ENCODE results near the gene GSC. TPM values are rescaled to one million over a fixed set of nuclear protein-coding genes. Genes with fewer than 3 reads are reported as not detected.

The GSC gene
- total RNA-seq, 1 experiment from 2014 or later: not detected

DNA sequence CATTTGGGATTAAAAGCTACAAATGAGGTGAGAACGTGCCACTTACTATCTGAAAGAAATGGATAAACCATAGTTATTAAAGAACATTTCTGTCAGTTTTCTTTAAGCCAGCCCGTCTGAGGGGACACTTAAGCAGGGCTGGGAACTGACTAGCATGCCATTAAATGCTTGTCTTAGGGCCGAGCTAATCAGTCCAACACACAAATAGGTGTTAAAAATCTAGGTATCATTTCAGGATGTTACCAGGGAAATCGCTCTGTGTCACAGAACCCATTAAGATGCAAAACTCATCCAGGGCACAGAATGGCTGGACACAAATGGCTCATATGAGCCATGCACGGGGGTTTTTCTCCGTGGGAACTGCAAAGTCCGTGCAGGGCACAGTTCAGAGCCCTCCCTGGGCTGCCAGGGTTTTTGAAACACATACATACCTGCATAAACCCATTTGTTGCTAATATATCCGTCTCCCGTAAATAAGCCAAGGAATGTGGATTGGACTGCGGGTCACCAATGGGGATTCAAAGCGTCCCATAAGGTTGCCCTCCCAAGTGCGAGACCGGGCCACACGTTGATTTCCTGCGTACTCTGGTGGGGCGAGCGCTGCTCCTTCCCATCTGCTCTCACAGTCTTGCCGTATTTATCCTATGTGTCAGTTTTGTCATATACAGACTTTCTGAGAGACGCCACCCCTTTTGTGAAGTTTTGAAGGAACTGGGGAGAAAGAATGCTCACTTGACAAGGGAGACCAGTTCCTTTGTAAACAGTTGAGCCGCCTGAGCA lies 5.4 kb upstream of the GSC start:
- POLR2A ChIA-PET (ENCODE audit: unreplicated experiment): no interaction called here
- ATAC-seq: no peak

DNA sequence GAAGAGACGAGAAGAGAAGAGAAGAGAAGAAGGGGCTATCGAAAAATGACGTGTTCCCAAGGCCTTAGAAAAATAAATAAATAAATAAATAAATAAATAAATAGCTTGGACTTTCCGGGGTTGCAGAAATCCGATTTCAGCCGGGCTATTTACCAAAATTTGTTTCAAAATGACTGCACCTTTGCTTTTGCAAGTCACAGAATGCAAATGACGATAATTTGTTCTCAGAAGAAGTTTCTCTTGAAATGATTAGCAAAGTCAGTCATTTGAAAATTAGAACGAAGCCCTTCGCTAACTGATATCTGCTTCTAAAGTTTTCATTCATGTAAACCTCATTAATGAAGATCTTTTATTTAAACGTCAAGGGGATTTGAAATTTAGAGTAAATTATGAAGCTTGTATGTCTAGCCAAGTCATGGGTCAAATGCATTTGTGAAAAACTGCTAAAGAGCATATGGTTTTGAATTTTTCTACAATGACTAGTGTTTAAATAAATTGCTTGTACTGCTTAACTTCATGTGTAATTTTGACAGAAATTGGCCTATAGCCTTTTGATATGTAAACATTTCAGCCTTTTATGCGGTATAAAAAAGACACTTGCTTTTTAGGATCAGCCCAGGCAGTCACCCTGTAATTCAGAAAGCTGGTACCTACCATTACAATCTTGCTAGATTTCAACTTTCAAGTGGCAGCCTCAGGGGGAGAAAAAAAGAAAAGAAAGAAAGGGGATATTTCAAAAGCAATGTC lies 4.6 kb upstream of the GSC start:
- no TSS peak for BruUV-seq (replicated peaks)
- no peak overlapping the region for H2AFZ ChIP-seq (ENCODE audit: low read length)
- H3K9ac ChIP-seq (ENCODE audit: low read length): no peak overlapping the region
- H3K79me2 ChIP-seq (ENCODE audit: low read length): no peaks in the 10 kb centered on the region
- H3K27ac ChIP-seq (ENCODE audit: low read length): no peak overlapping the region
- H4K20me1 ChIP-seq (ENCODE audit: low read length): no peaks in the 10 kb centered on the region
- ATAC-seq (no peak), DNase-seq (no peak)
- ChIA-PET POLR2A (ENCODE audit: unreplicated experiment) (no interaction called here), CTCF (no interaction called here)
- H3K36me3 ChIP-seq (ENCODE audit: low read depth, low read length): no peaks in the 10 kb centered on the region
- no peak overlapping the region for H3K4me2 ChIP-seq (ENCODE audit: low read length)
- peaks cover 28% of the 10 kb centered on the region; the same call in 1 of the 2 replicates for H3K27me3 ChIP-seq (ENCODE audit: low read length)
- H3K9me2 ChIP-seq (replicated peaks; ENCODE audit: low read length): no peaks in the 10 kb centered on the region
- no peaks in the 10 kb centered on the region for H3K4me1 ChIP-seq (ENCODE audit: insufficient read depth, low read length)
- H3F3A ChIP-seq (ENCODE audit: low read length, unreplicated experiment): no peaks in the 10 kb centered on the region
- no peak overlapping the region for H3K4me3 ChIP-seq (ENCODE audit: low read length)
- TF ChIP-seq, protein P1, sequence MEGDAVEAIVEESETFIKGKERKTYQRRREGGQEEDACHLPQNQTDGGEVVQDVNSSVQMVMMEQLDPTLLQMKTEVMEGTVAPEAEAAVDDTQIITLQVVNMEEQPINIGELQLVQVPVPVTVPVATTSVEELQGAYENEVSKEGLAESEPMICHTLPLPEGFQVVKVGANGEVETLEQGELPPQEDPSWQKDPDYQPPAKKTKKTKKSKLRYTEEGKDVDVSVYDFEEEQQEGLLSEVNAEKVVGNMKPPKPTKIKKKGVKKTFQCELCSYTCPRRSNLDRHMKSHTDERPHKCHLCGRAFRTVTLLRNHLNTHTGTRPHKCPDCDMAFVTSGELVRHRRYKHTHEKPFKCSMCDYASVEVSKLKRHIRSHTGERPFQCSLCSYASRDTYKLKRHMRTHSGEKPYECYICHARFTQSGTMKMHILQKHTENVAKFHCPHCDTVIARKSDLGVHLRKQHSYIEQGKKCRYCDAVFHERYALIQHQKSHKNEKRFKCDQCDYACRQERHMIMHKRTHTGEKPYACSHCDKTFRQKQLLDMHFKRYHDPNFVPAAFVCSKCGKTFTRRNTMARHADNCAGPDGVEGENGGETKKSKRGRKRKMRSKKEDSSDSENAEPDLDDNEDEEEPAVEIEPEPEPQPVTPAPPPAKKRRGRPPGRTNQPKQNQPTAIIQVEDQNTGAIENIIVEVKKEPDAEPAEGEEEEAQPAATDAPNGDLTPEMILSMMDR (conservative IDR thresholded peaks at IDR 0.05; ENCODE audit: low read depth, low read length): no peak
- TF ChIP-seq EZH2 (IDR thresholded peaks at IDR 0.05; ENCODE audit: low read length, unreplicated experiment): no peak
- TF ChIP-seq EZH2phosphoT487 (IDR thresholded peaks at IDR 0.05; ENCODE audit: borderline replicate concordance, low read length): no peak
- intact Hi-C loops (cut with micrococcal nuclease): no loop called here
- no peaks in the 10 kb centered on the region for H3K9me3 ChIP-seq (ENCODE audit: low read length)

More for the DNA sequence above, 5.4 kb upstream of the GSC start:
- H3K4me2 ChIP-seq (ENCODE audit: low read length): no peak overlapping the region
- H3K27ac ChIP-seq (ENCODE audit: low read length): no peak overlapping the region
- CTCF ChIA-PET: no interaction called here
- no peaks in the 10 kb centered on the region for H3F3A ChIP-seq (ENCODE audit: low read length, unreplicated experiment)
- no peaks in the 10 kb centered on the region for H3K9me2 ChIP-seq (replicated peaks; ENCODE audit: low read length)
- H3K27me3 ChIP-seq (ENCODE audit: low read length): peaks cover 21% of the 10 kb centered on the region; the same call in 1 of the 2 replicates
- H3K9ac ChIP-seq (ENCODE audit: low read length): no peak overlapping the region
- H4K20me1 ChIP-seq (ENCODE audit: low read length): no peaks in the 10 kb centered on the region
- TF ChIP-seq, protein P1 (conservative IDR thresholded peaks at IDR 0.05; ENCODE audit: low read depth, low read length): no peak
- DNase-seq: no peak
- H2AFZ ChIP-seq (ENCODE audit: low read length): no peak overlapping the region
- H3K4me1 ChIP-seq (ENCODE audit: insufficient read depth, low read length): no peaks in the 10 kb centered on the region
- H3K4me3 ChIP-seq (ENCODE audit: low read length): no peak overlapping the region
- no peaks in the 10 kb centered on the region for H3K36me3 ChIP-seq (ENCODE audit: low read depth, low read length)
- no TSS peak for BruUV-seq (replicated peaks)
- intact Hi-C loops (cut with micrococcal nuclease): no loop called here
- no peaks in the 10 kb centered on the region for H3K9me3 ChIP-seq (ENCODE audit: low read length)
- H3K79me2 ChIP-seq (ENCODE audit: low read length): no peaks in the 10 kb centered on the region

Measured in PC-3 (cell line).